Naive B cell (primary cell): ENCODE results near the gene RP9. TPM values are rescaled to one million over a fixed set of nuclear protein-coding genes. Genes with fewer than 3 reads are reported as not detected.
A peak's percentile ranks its signal among the peaks of the same experiment; 100 is the strongest.

Experiments
- ATAC-seq, 2 donors: fragments of 150-1000 bp; cut with Tn5 transposase; 2 replicates each; pipeline ENCODE4 v1.10.0; 2021; ENCODE audit warnings: low read depth in 2 of 2, mild to moderate bottlenecking in 2 of 2, moderate library complexity in 2 of 2
- DNase-seq: peaks from one replicate; pipeline ENCODE4 v3.0.0; 2022
- H3K27ac Mint-ChIP-seq, 6 donors: one replicate each; pipeline ENCODE4 v1.8.0; 2020 to 2022; ENCODE audit warnings: mild to moderate bottlenecking in 6 of 6, mixed read lengths in 6 of 6, moderate library complexity in 5 of 6, inconsistent platforms in 2 of 6
- H3K27me3 Mint-ChIP-seq, 3 donors: one replicate each; pipeline ENCODE4 v1.8.0; 2021 to 2022; ENCODE audit warnings: mixed read lengths in 3 of 3, mild to moderate bottlenecking in 1 of 3
- H3K36me3 Mint-ChIP-seq, 2 donors: one replicate each; pipeline ENCODE4 v1.8.0; 2020 to 2022; ENCODE audit warnings: mixed read lengths in 2 of 2, inconsistent platforms in 1 of 2, mild to moderate bottlenecking in 1 of 2
- H3K4me1 Mint-ChIP-seq, 3 donors: one replicate each; pipeline ENCODE4 v1.8.0; 2020 to 2022; ENCODE audit warnings: mixed read lengths in 3 of 3, inconsistent platforms in 1 of 3, mild to moderate bottlenecking in 1 of 3, moderate library complexity in 1 of 3
- H3K4me3 Mint-ChIP-seq, 8 donors: one replicate each; pipeline ENCODE4 v1.8.0; 2020 to 2022; ENCODE audit warnings: mild to moderate bottlenecking in 8 of 8, mixed read lengths in 8 of 8, moderate library complexity in 8 of 8, inconsistent platforms in 2 of 8
- H3K9me3 Mint-ChIP-seq, 7 donors: one replicate each; pipeline ENCODE4 v1.8.0; 2020 to 2022; ENCODE audit warnings: mixed read lengths in 7 of 7, mild to moderate bottlenecking in 5 of 7, inconsistent platforms in 2 of 7, moderate library complexity in 1 of 7
- polyA plus RNA-seq, 6 donors: library from polyadenylated mRNA; unstranded; fragments of 300-500 nt; fragmentation: Illumina TruSeq; gene quantifications; one replicate each; pipeline ENCODE4 v1.2.3, GENCODE V29; 2021; ENCODE audit warnings: low read depth in 6 of 6

Gene RP9
- polyA plus RNA-seq, 6 donors from 2014 or later: 69.2 to 117 (median 82.4) TPM

GRCh38 chr7:33053721-33054120 is 55.5 kb downstream of the RP9 start:
- ATAC-seq (no peak), DNase-seq (no peak)
- H3K27ac Mint-ChIP-seq: peak overlapping the region; percentile 28 to 87 (median 46)
- H3K9me3 Mint-ChIP-seq: peaks cover 0 to 1% (median 0%) of the 10 kb centered on the region in 7 donors
- peak overlapping the region in 3 of 8 donors; percentile 16 to 29 (median 25) for H3K4me3 Mint-ChIP-seq
- H3K27me3 Mint-ChIP-seq: no peaks in the 10 kb centered on the region
- peaks cover 45 to 83% (median 62%) of the 10 kb centered on the region in 3 donors for H3K4me1 Mint-ChIP-seq
- peaks cover 0 to 11% of the 10 kb centered on the region in 2 donors for H3K36me3 Mint-ChIP-seq

- Mint-ChIP-seq H3K36me3 (peaks cover 0 to 3% of the 10 kb centered on the region in 2 donors), H3K4me3 (peak overlapping the region; percentile 0 to 67 (median 38)), H3K9me3 (no peaks in the 10 kb centered on the region), H3K27ac (peak overlapping the region; percentile 12 to 90 (median 76)), H3K4me1 (peaks cover 42 to 83% (median 46%) of the 10 kb centered on the region in 3 donors), H3K27me3 (no peaks in the 10 kb centered on the region)
- DNase-seq (peak; percentile 45), ATAC-seq (peak; percentile 72 to 82)
Observed at GRCh38 chr7:33050535-33051318, 58.5 kb downstream of the RP9 start.

- ATAC-seq (no peak), DNase-seq (no peak)
- Mint-ChIP-seq H3K4me3 (no peak overlapping the region), H3K4me1 (peaks cover 46 to 81% (median 49%) of the 10 kb centered on the region in 3 donors), H3K27me3 (no peaks in the 10 kb centered on the region), H3K9me3 (no peaks in the 10 kb centered on the region), H3K36me3 (no peaks in the 10 kb centered on the region), H3K27ac (peak overlapping the region in 3 of 6 donors; percentile 1 to 76 (median 11))
Observed at GRCh38 chr7:33048704-33049103, 60.5 kb downstream of the RP9 start.

- Mint-ChIP-seq H3K4me3 (peak overlapping the region in 1 of 8 donors; percentile 31), H3K27me3 (no peaks in the 10 kb centered on the region), H3K27ac (peak overlapping the region in 2 of 6 donors; percentile 2 to 76), H3K36me3 (no peaks in the 10 kb centered on the region), H3K9me3 (no peaks in the 10 kb centered on the region), H3K4me1 (peaks cover 51 to 81% (median 53%) of the 10 kb centered on the region in 3 donors)
- no peak for DNase-seq
- ATAC-seq: no peak
Observed at GRCh38 chr7:33048257-33048656, 60.9 kb downstream of the RP9 start.

- H3K36me3 Mint-ChIP-seq: no peaks in the 10 kb centered on the region
- H3K4me1 Mint-ChIP-seq: peaks cover 37 to 75% (median 41%) of the 10 kb centered on the region in 3 donors
- H3K27ac Mint-ChIP-seq: peak overlapping the region in 3 of 6 donors; percentile 27 to 67 (median 59)
- ATAC-seq (no peak), DNase-seq (no peak)
- no peaks in the 10 kb centered on the region for H3K9me3 Mint-ChIP-seq
- no peaks in the 10 kb centered on the region for H3K27me3 Mint-ChIP-seq
- peak overlapping the region in 1 of 8 donors; percentile 4 for H3K4me3 Mint-ChIP-seq
Observed at GRCh38 chr7:33044986-33045385, 64.2 kb downstream of the RP9 start.

Other genes with a start within 250 kb of the RP9 start
- gene KBTBD2, start 217.6 kb downstream of the RP9 start, polyA plus RNA-seq: 100 to 1,000 TPM in 1 of 6 donors, 10 to 100 TPM in 5; 29.8 to 112 (median 53.0) TPM
- under 1 TPM in 5 of 6 donors, not detected in 1; 0.44 to 1.00 (median 0.71) TPM for gene FKBP9, start 152.0 kb downstream of the RP9 start, polyA plus RNA-seq
- 100 to 1,000 TPM; 131 to 206 (median 147) TPM for gene NT5C3A, start 46.6 kb downstream of the RP9 start, polyA plus RNA-seq
- 10 to 100 TPM; 10.9 to 17.0 (median 13.0) TPM for gene BBS9, start 20.2 kb upstream of the RP9 start, polyA plus RNA-seq